Trophoblast cell (in vitro differentiated cells and primary cell): Measurements from ENCODE around the gene PTPRN2.

Source experiments
- DNase-seq, 2 donors: peaks; one replicate each; pipeline ENCODE4 v3.0.0-alpha.2; 2016
- H2AFZ ChIP-seq: 2 replicates; pipeline ENCODE4 v1.6.1; 2013; ENCODE audit warnings: low read length, moderate library complexity, mild to moderate bottlenecking; ENCODE audit not compliant: insufficient read depth, poor library complexity
- H2AK5ac ChIP-seq: 2 replicates; pipeline ENCODE4 v1.6.1; 2013; ENCODE audit warnings: mild to moderate bottlenecking, low read length
- H2BK120ac ChIP-seq: 2 replicates; pipeline ENCODE4 v1.6.1; 2013; ENCODE audit warnings: low read length, mild to moderate bottlenecking, moderate library complexity; ENCODE audit not compliant: insufficient read depth, poor library complexity
- H2BK12ac ChIP-seq: 2 replicates; pipeline ENCODE4 v1.6.1; 2013; ENCODE audit warnings: mild to moderate bottlenecking, low read length, moderate library complexity
- H2BK5ac ChIP-seq: 2 replicates; pipeline ENCODE4 v1.6.1; 2013; ENCODE audit warnings: low read length, low read depth, moderate library complexity, mild to moderate bottlenecking; ENCODE audit not compliant: poor library complexity
- H3K14ac ChIP-seq: 2 replicates; pipeline ENCODE4 v1.6.1; 2013; ENCODE audit warnings: mild to moderate bottlenecking, low read length
- H3K18ac ChIP-seq: 2 replicates; pipeline ENCODE4 v1.6.1; 2013; ENCODE audit warnings: mild to moderate bottlenecking, low read length
- H3K23ac ChIP-seq: 2 replicates; pipeline ENCODE4 v1.6.1; 2013; ENCODE audit warnings: low read length
- H3K27ac ChIP-seq: 2 replicates; pipeline ENCODE4 v1.5.1; 2013; ENCODE audit warnings: low read depth, mild to moderate bottlenecking, inconsistent platforms, low read length, moderate library complexity
- H3K27me3 ChIP-seq: 2 replicates; pipeline ENCODE4 v1.6.1; 2013; ENCODE audit warnings: inconsistent platforms, mild to moderate bottlenecking, low read length, moderate library complexity; ENCODE audit not compliant: insufficient read depth
- H3K36me3 ChIP-seq, 2 experiments: 1 replicate in 1 of 2; 2 replicates in 1 of 2; pipeline ENCODE4 v1.6.1; 2013; ENCODE audit warnings: low read length in 2 of 2, mild to moderate bottlenecking in 2 of 2, moderate library complexity in 1 of 2; ENCODE audit not compliant: insufficient read depth in 2 of 2, control insufficient read depth in 1 of 2
- H3K4ac ChIP-seq: 2 replicates; pipeline ENCODE4 v1.6.1; 2013; ENCODE audit warnings: low read depth, mild to moderate bottlenecking, low read length, moderate library complexity
- H3K4me1 ChIP-seq, 2 experiments: 1 replicate in 1 of 2; 2 replicates in 1 of 2; pipeline ENCODE4 v1.6.1; 2013; ENCODE audit warnings: low read length in 2 of 2, mild to moderate bottlenecking in 2 of 2, moderate library complexity in 1 of 2; ENCODE audit not compliant: insufficient read depth in 2 of 2, control insufficient read depth in 1 of 2
- H3K4me2 ChIP-seq: 2 replicates; pipeline ENCODE4 v1.6.1; 2013; ENCODE audit warnings: inconsistent platforms, mild to moderate bottlenecking, low read length, moderate library complexity
- H3K4me3 ChIP-seq: 2 replicates; pipeline ENCODE4 v1.5.1; 2013; ENCODE audit warnings: mild to moderate bottlenecking, low read depth, low read length, inconsistent platforms
- H3K79me1 ChIP-seq: one replicate; pipeline ENCODE4 v1.6.1; 2013; ENCODE audit warnings: low read length
- H3K79me2 ChIP-seq: 2 replicates; pipeline ENCODE4 v1.6.1; 2013; ENCODE audit warnings: low read length, mild to moderate bottlenecking; ENCODE audit not compliant: control insufficient read depth, insufficient read depth, poor library complexity
- H3K9ac ChIP-seq: 2 replicates; pipeline ENCODE4 v1.6.1; 2013; ENCODE audit warnings: mild to moderate bottlenecking, low read length
- H3K9me3 ChIP-seq: 2 replicates; pipeline ENCODE4 v1.6.1; 2013; ENCODE audit warnings: low read depth, mild to moderate bottlenecking, control low read depth, inconsistent platforms, low read length; ENCODE audit not compliant: insufficient read depth
- H4K12ac ChIP-seq: 2 replicates; pipeline ENCODE4 v1.6.1; 2013; ENCODE audit warnings: low read depth, mild to moderate bottlenecking, low read length, moderate library complexity
- H4K8ac ChIP-seq: 2 replicates; pipeline ENCODE4 v1.6.1; 2013; ENCODE audit warnings: low read depth, mild to moderate bottlenecking, low read length, moderate library complexity
- H4K91ac ChIP-seq: one replicate; pipeline ENCODE4 v1.6.1; 2013; ENCODE audit warnings: low read depth, mild to moderate bottlenecking, low read length, moderate library complexity
- WGBS: extraction: QIAGEN DNeasy Blood & Tissue Kit; methylation state at CpG from one replicate; pipeline ENCODE4 v1.1.7; 2013; ENCODE audit warnings: missing lambda C conversion rate; ENCODE audit not compliant: insufficient read length, insufficient coverage; ENCODE audit errors: extremely low coverage; 5-methylcytosine and 5-hydroxymethylcytosine counted together

PTPRN2 gene

DNA sequence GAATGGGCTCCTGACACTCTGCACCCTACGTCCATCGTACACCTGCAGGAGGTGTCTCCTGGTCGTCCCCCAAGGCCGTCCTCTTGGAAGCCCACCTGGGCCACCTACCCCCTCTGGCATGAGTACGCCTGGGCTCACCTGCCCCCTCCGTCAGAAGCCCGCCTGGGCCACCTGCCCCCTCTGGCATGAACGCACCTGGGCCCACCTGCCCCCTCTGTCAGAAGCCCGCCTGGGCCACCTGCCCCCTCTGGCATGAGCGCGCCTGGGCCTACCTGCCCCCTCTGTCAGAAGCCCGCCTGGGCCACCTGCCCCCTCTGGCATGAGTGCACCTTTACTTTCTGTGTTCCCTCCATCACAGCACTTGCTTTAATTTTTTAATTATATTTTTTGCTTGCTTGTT is 401.2 kb downstream of the PTPRN2 start:
- Histone ChIP-seq H4K91ac (no peak overlapping the region), H3K14ac (no peak overlapping the region), H2AFZ (no peak overlapping the region), H3K4me2 (no peak overlapping the region), H3K4ac (no peak overlapping the region), H4K12ac (no peak overlapping the region), H3K9me3 (peaks cover 19% of the 10 kb centered on the region), H3K4me1 (no peaks in the 10 kb centered on the region), H2BK120ac (no peak overlapping the region), H4K8ac (no peak overlapping the region), H2AK5ac (no peak overlapping the region), H3K27ac (no peak overlapping the region), H3K27me3 (no peaks in the 10 kb centered on the region), H3K23ac (no peak overlapping the region), H3K4me3 (no peak overlapping the region), H2BK5ac (no peak overlapping the region), H3K9ac (no peak overlapping the region), H3K79me2 (no peaks in the 10 kb centered on the region), H3K36me3 (no peaks in the 10 kb centered on the region), H2BK12ac (no peak overlapping the region), H3K18ac (no peak overlapping the region), H3K79me1 (no peaks in the 10 kb centered on the region)
- WGBS = no CpG with 5 or more reads among the region's 12 CpGs
- no peak for DNase-seq

DNA sequence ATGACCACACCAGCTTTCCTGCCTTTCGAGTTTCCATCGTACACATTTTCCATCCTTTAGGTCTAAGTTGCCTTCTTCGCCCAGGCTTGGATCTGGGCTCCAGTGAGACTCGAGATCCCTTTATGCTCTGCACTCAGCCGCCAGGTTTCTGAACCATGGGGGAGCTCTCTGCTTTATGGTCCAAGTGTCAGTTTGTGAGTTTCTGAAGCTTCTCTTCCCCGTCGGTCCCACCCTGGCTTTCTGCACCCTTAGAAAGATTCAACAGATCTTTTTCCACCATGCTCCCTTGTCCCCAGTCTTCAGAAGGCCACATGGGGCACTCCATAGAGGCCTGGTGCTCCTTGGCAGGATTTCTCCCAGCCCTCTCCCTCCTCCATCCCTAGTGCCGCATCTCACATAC is 402.0 kb downstream of the PTPRN2 start:
- DNase-seq = no peak
- H3K4me2 ChIP-seq = no peak overlapping the region
- no peak overlapping the region for H2AFZ ChIP-seq
- no peak overlapping the region for H4K12ac ChIP-seq
- H2BK120ac ChIP-seq = no peak overlapping the region
- no peaks in the 10 kb centered on the region for H3K79me2 ChIP-seq
- no peak overlapping the region for H3K4ac ChIP-seq
- H3K79me1 ChIP-seq = no peaks in the 10 kb centered on the region
- no peak overlapping the region for H3K9ac ChIP-seq
- no peak overlapping the region for H3K27ac ChIP-seq
- H4K91ac ChIP-seq = no peak overlapping the region
- no peak overlapping the region for H2AK5ac ChIP-seq
- no peaks in the 10 kb centered on the region for H3K27me3 ChIP-seq
- no peak overlapping the region for H3K18ac ChIP-seq
- H3K4me1 ChIP-seq = no peaks in the 10 kb centered on the region
- no CpG with 5 or more reads among the region's 8 CpGs for WGBS
- no peak overlapping the region for H2BK12ac ChIP-seq
- peaks cover 12% of the 10 kb centered on the region for H3K9me3 ChIP-seq
- no peak overlapping the region for H3K4me3 ChIP-seq
- H3K23ac ChIP-seq = no peak overlapping the region
- no peak overlapping the region for H3K14ac ChIP-seq
- H2BK5ac ChIP-seq = no peak overlapping the region
- H4K8ac ChIP-seq = no peak overlapping the region
- H3K36me3 ChIP-seq = no peaks in the 10 kb centered on the region

DNA sequence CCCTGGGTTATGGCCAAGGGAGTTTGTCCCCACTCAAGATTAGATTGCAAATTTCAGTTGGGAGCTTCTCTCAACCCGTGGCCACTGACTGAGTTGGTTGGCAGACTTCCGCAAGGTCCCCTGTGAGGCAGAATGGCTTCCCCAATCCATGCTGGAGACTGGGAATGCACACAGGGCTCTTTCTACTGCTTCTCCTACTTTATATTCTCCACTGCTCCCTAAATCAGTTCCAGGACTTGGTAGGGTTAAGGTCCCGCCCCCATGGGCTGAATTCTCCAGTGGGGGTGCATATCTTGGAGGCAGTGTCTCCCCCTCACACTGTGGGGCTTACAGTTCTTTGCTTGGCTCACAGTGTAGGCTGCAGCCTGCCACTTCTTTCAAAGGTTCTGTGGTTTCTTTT is 404.2 kb downstream of the PTPRN2 start:
- no peak overlapping the region for H2BK12ac ChIP-seq
- H3K79me1 ChIP-seq = no peaks in the 10 kb centered on the region
- H3K79me2 ChIP-seq = no peaks in the 10 kb centered on the region
- H3K4ac ChIP-seq = no peak overlapping the region
- DNase-seq = no peak
- H3K23ac ChIP-seq = no peak overlapping the region
- H3K4me3 ChIP-seq = no peak overlapping the region
- no peak overlapping the region for H4K91ac ChIP-seq
- H3K27ac ChIP-seq = no peak overlapping the region
- no peaks in the 10 kb centered on the region for H3K27me3 ChIP-seq
- no peak overlapping the region for H2AK5ac ChIP-seq
- no peak overlapping the region for H3K9ac ChIP-seq
- H3K18ac ChIP-seq = no peak overlapping the region
- H3K14ac ChIP-seq = no peak overlapping the region
- no peaks in the 10 kb centered on the region for H3K36me3 ChIP-seq
- no peak overlapping the region for H3K4me2 ChIP-seq
- WGBS = no CpG with 5 or more reads among the region's 3 CpGs
- H3K9me3 ChIP-seq = peaks cover 7% of the 10 kb centered on the region
- H3K4me1 ChIP-seq = no peaks in the 10 kb centered on the region
- H2AFZ ChIP-seq = no peak overlapping the region
- no peak overlapping the region for H2BK120ac ChIP-seq
- H4K8ac ChIP-seq = no peak overlapping the region
- no peak overlapping the region for H4K12ac ChIP-seq
- no peak overlapping the region for H2BK5ac ChIP-seq

DNA sequence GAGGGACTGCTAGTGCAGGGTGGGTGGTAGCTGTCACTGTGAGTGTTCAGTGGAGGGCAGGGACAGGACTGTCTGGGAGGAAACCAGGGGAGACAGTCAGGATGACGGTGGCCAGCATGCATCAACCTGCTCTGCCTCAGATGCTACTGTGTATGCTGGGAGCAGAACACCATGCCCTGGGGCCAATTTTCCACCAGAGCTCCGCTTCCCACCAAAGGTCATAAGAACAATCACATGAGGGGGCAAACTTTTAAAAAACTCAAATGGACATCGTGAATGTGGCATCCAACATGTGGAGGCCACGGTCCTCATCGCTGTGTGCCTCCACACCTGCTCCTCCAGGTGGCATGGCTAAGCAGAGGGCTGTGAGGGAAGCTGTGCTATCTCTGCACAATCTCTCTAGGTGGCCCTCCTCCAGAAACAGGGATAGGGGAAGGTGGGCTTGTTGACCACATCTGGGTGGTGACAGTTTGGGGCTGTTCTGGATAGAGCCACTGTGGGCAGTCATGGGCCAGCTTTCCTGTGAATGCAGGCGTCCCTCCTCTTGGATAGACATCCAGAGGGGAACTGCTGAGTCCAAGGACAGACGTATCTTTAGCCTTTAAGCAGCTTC is 411.0 kb downstream of the PTPRN2 start:
- H3K9ac ChIP-seq = no peak overlapping the region
- no peak overlapping the region for H3K23ac ChIP-seq
- WGBS = no CpG with 5 or more reads among the region's 7 CpGs

More for the DNA sequence above, 411.0 kb downstream of the PTPRN2 start:
- Histone ChIP-seq H2BK120ac (no peak overlapping the region), H2AK5ac (no peak overlapping the region), H3K4ac (no peak overlapping the region), H3K4me3 (peak overlapping the region; percentile 21), H4K8ac (no peak overlapping the region), H3K14ac (no peak overlapping the region), H3K36me3 (no peaks in the 10 kb centered on the region), H3K18ac (no peak overlapping the region), H2BK5ac (no peak overlapping the region), H3K9me3 (peaks cover 36% of the 10 kb centered on the region), H3K4me2 (no peak overlapping the region), H3K4me1 (no peaks in the 10 kb centered on the region), H2BK12ac (no peak overlapping the region), H3K27me3 (no peaks in the 10 kb centered on the region), H4K12ac (no peak overlapping the region), H3K27ac (no peak overlapping the region), H2AFZ (no peak overlapping the region), H3K79me2 (no peaks in the 10 kb centered on the region), H3K79me1 (no peaks in the 10 kb centered on the region), H4K91ac (no peak overlapping the region)
- no peak for DNase-seq
